Effector CD8-positive, alpha-beta T cell (primary cell): ENCODE measurements around the gene PKP4.

Experiments used
- DNase-seq: peaks from one replicate; lab custom pipeline; 2025; lab: John Stamatoyannopoulos, UW

PKP4 gene

DNA sequence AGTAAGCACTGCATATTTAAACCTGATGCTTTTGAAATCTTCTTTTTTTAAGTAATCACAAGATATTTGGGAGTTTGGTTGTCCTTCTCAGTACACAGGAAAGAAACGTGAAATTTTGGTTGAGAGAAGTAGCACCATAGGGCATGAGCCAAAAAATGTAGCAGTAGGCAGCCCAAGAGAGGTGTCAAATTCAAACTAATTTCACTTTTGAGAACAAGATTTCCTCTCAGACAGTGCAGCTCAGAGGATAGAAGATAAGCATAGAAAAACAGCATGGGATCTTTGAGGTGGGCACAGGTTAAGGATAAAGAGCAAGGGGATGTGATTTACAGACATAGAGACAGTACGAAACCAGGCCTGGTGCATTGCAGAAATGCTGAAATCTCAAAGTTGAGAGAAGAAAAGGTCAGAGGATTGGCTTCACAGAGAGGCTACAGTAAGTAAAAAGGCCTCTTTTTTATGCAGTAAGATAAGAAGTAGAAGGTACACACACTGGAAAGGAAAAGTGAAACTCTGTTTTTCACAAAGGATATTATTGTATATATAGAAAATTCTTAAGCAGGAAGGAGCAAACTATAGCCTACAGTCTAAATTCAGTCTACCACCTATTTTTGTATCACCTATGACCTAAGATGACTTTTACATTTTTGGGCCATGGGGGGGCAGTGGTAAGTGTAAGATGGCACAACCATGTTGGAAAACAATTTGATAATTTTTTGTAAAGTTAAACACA lies 89.8 kb downstream of the PKP4 start:
- DNase-seq, result no peak

DNA sequence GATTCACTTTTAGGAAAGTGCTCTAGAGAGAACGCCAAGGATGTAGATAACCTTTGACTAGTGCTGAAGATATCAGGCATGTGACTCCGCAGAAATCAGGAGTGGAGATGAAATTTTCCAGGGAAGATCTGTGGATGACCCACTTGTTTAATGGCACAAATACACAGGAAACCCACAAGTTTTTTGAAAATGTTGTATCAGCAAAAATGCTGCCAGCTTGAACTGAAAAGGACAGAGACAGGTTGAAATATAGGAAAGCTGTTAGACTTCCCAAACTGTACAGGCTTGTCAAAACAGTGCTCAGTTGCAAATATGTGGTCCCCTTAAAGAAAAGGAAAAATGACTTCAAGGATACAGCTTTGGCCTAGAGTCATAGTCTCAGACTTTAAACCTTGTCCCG lies 96.5 kb downstream of the PKP4 start:
- no peak for DNase-seq

DNA sequence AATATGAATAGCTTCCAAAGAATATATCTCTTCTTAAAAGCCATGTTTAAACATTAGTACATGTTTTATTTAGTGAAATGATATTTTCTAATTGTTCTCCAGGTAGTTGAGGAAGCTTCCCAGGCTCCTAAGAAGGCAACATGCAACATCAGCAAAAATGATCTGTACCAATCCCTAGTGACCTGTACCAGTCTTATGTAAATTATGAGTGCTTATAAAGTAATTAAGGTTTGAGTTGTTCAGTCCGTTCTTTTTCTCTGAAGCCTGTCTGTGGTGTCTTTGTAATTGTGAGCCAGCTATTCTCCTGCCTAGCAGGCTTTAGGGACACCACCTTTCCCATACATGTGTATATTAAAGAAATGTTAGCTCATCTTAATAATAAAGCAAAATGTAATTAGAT lies 98.2 kb downstream of the PKP4 start:
- DNase-seq, result no peak

DNA sequence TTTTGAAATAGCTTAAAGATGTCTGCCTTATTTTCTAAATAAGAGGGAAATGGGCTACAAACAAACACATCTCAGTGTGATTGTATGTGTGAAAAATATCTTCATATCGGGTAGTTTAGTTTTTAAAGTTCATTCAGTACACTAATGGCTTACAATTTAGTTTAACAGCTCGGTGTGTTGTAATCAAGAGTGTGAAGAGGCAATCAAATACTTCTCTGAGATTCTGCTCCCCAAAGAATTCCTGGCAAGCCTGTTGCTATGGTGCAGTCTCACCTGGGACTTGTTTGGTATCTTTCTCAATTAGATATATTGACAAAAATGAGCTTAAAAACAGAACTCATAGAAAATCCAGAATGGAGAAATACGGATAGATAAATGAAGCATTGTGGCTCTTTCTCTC lies 99.4 kb downstream of the PKP4 start:
- DNase-seq, result no peak

DNA sequence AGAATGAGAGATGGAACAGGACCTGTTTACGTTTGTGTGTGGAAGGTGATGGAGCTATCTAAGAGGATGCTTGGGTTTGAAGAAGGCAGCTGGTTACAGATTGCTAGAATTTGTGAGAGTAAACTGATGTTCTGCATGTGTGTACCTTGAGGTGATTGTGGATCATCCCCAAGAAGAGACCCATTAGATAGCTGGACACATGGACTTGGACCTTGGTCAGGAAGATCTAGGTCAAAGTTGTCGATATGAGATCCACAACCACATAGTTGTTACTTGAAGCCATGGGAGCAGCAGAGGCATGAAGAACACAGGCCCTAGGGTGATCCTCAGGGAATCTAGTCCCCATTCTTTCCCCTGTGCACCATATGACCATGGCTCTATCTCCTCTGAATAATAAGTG lies 101.0 kb downstream of the PKP4 start:
- DNase-seq, result no peak

DNA sequence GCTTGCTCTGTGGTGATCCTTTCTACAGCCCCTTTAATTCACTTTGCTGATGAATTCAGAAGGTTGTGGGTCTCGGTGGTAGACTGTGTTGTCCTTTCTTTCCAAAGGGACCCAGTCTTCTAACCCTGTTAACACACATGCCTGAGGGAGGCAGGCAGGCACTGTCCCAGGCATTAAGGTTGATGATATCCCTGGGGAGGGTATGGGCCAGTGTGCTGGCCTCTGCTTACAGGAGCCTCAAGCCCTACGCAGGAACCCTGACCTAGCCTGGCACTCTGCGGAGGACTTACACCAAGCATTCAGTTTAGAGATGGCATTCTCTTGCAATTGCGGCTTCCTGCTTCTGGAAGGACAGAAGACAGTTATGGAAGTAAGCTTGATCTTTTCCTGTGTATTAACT lies 102.5 kb downstream of the PKP4 start:
- no peak for DNase-seq

DNA sequence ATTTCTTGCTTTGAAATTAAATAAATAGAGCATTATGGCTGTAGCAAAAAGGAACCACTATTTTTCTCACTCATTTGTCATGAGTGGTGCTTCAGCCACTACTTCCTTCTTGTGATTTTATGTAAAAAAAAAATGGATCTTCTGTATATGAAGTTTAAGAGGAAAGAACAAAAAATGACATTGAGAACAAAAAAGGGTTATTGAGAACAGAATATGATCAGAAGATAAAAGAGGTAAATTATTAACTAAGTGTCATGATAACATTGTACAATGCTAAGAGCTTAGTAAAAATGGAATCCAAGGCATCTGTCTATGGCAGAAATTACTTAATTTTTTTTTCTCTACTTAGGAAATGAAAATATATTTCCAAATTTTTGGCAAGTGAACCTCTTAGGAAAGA lies 103.5 kb downstream of the PKP4 start:
- DNase-seq, result no peak

DNA sequence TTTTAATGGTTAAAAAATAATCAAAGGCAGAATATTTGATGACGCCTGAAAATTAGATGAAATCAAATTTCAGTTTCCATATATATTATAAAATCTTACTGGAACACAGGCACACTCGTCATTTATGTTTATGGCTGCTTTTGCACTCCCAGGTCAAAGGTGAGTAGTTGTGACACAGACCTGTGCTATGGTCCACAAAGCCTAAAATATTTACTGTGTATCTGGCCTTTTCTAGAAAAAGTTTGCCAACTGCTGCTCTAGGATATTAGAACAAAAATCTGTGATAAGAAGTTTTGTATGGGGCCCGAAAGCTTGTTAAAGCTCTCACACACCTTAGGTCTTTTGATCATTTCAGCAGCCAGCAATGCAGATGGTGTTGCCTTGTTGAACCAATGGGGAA lies 104.3 kb downstream of the PKP4 start:
- DNase-seq, result no peak

DNA sequence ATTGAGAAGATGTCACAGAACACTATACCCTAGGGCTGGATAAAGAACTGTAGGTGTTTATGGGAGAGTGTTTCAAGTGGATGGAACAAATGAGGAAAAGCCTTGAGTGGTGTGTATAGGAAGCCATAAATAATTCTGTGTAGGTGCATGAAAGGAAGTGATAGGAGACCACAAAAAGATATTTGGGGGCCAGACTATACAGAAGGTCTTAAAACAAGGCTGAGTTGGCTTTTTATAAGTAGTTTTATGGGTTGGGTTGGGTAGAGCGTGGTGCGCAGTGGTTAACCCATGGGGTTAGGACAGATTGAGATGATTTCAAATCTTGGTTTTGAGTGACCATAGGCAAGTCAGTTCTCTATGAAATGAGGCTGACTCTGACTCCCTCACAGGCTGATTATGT lies 110.5 kb downstream of the PKP4 start:
- DNase-seq, result no peak

DNA sequence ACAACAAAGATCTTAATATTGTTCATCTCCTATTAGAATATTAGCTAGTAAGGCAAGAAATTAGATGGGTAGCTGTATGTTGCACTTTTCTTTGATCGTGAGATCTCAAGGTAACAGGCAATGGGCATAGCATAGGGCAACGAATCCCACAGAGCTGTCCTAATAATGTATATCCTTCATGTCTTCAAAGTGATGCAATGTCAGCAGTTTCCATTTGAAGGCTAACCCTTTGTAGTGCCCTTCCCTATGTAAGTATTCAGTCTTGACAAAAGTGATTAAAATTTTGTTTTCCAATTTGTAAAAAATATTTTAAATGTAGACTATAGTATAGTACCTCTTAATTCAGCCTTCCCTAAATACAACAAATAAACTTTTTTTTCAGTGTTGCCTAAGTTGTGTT lies 112.5 kb downstream of the PKP4 start:
- no peak for DNase-seq

DNA sequence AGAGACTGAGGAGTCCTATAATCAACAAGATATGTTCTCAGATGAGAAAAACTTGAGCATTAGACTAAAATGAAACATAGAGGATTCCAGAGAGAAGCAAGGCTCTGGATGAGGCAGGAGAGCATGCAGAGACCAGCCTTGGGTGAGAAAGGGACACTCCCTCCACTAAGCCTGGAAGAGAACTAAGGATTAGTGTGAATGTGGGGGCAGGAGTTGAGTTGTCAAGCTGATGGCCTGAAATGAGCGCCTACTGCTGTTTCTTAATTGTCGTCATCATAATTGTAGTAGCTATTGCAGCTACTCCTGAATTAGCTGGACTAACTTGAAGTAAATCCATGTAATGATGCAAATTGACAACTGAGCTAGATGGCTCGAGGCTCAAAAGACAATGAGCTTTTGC lies 114.1 kb downstream of the PKP4 start:
- DNase-seq, result no peak

DNA sequence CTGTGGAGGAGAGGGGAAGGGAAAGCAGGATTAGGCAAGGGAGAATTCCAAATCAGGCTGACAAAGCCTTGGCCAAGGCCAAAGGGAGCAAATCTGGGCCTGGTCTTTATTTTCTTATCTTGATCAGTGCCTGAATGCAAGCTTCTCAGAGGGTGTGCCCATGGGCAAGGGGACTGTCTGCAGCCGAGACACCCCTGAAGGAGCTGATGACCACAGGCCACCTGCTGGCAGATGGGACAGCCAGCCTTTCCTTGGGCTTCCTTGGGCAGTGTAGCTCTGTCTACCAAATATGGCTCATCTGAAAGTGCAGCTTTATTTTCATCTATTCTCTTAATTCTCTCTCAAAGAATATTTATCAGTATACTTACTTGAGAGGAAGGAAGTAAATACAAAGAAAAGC lies 117.0 kb downstream of the PKP4 start:
- no peak for DNase-seq

DNA sequence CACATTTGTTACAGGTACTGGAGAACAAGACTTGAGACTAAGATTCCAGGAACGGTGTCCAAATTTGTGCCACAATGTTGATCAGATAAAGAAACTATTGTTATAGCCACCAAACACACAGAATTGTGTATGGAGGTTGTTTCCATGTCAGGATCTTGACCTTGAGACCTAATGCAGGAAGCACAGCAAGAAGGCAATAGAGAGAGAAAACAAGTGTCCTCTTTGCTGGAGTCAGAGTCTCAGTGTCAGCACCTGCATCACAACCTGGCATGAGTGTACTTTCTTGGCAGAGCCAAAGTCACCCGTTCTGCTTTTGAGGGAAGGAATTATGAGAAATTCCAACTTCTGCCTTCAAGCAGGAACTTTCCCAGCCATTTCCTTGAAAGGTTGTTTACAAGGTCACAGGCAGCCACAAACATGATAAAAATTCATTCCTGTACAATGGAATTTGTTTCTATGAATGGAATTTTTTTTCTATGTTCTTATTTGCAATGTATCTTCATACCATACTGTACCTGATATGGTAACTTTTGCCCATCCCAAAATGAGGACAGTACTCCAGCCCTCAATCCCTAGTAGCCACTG lies 118.4 kb downstream of the PKP4 start:
- DNase-seq, result no peak

DNA sequence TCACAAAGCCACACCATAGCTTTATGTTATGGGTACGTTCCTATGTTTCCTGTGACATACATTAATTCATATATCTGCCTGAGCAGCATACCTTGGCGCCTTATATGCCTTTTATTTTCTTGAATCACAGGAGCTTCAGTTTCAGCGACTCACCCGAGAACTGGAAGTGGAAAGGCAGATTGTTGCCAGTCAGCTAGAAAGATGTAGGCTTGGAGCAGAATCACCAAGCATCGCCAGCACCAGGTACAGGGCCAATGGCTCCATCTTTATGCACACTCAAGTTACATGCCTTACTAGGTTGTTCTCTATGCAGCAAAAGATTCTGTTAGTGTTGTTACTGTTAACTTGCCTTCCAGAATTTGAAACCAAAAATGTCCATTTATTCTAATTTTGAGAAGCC lies 120.4 kb downstream of the PKP4 start:
- DNase-seq, result no peak

DNA sequence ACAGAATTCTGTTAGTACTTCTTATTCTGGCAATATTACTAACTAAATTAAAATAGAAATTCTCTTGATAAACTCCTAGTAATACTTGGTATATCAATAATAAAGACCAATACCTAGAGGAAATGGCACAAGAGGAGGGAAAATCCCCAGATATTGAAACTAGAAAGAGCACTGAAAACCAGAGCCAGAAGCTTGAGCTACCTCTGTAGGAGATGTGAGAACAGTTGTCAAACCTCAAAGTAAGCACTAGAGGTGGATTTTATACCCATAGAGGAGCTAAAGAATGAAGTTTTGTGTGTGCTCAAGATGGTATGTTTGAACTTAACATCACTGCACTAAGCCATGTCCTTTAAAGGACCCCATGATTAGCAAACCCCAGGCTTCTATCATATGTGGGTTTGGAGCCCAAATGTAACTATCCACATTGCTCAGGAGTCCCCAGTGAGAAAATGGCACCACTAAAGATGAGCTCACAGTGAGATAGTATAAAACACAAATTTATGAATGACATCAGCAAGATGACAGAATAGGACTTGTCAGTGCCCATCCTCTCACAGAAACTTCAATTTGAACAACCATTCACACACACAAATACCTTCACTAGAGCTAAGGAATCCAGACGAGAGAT lies 122.1 kb downstream of the PKP4 start:
- DNase-seq, result no peak

DNA sequence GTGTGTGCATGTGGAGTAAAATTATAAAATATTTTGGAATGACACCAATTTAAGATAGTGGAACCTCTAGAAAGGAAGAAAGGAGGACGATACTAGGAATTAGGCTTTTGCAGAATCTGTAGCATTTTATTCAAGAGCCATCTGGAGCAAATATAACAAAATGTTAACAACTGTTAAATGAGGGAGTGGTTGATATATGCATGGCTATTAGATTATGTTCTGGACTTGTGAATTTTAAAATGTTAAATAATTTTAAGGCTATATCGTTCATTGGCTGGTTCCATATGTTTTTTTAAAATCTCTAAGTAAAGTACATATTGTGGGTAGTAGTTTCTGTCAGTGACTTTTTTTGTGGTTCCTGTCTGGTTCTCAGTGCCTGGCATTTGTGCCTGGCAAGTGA lies 123.2 kb downstream of the PKP4 start:
- DNase-seq, result no peak

DNA sequence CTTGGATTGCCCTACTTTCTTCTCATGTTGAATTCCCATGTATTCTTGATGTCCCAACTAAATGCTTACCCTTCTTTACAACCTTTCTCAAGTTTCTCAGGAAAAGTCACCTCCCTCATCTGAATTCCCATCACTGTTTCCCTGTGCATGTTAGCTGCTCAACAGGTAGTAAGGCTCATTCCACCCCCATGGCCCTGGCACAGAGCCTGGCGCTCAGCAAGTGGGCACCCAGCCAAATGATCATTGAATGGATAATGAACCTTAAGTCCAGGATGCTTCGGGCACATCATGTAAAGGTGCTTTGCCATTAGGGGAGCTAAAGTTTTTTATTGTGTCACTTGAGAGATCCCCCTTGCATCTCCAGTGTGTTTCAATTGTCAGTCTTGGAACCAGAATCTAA lies 124.0 kb downstream of the PKP4 start:
- DNase-seq, result no peak

DNA sequence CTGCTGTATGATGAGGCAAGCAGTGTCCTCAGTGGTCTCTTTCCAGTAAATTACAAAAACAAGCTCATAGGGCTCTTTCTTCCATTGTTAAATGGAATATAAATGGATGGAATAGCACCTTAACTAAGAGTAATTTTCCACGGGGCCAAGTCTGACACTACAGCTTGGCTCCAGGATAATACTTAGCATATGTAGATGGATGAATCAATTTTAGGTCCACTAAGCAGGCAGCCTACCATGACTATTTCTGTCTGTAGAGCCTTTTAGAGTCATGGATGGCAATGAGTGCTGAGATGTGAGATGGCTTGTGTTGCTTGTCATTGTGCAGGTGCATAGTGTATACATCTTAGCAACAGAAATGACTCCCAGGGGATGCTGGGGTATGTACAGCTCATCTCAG lies 125.9 kb downstream of the PKP4 start:
- no peak for DNase-seq

DNA sequence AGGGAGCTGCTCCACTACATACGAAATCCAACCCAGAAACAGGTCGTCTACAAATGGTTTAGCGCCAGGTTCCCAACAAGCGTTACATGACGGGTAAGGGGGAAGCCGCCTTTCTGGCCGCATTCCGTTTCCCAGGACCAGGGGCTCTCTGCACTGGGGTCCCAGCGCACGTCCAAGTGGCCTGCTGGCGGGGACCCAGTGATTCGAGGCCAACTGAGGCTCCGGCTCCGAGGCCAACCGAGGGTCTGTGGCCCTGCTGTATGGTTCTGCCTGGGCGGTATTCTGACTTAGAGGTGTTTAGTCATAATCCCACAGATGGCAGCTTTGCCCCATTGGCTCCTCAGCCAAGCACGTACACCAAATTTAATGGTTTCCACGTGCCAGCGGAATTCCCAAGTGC lies 127.2 kb downstream of the PKP4 start:
- DNase-seq, result no peak

DNA sequence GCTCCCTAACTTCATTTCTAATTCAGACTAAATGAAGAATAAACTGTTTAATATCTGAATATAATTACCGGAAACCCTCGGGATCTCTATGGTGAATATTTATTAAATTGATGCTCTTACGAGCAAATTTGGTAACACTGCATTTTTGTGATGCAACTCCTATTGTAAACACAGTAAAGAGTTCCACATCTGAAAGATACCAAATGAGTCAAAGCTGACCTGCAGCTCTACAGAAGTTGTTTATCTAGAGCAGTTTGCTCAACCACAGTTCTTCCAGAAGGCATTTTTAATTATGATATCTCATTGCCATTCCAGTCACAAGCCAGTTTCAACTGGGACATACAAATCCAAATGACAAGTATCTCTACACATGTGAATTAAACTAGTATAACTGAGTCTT lies 129.7 kb downstream of the PKP4 start:
- DNase-seq, result no peak

DNA sequence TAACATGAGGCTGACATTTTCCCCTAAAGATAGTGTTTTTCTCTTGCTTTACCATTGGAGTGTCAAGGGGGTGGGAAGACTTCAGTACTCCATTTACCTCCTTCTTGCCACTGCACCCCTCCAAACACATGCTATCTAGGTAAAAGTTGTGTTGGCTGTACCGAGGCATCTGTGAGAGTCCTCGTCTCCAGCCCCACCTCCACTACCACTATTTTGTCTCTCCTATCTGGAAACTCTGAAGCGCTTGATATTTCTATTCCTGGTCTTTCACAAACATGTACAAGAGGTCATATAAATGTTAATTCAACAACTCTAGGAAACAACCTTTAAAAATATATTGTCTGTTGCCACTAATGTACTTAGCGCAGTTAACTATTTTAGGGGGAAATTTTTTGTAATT lies 132.6 kb downstream of the PKP4 start:
- no peak for DNase-seq

DNA sequence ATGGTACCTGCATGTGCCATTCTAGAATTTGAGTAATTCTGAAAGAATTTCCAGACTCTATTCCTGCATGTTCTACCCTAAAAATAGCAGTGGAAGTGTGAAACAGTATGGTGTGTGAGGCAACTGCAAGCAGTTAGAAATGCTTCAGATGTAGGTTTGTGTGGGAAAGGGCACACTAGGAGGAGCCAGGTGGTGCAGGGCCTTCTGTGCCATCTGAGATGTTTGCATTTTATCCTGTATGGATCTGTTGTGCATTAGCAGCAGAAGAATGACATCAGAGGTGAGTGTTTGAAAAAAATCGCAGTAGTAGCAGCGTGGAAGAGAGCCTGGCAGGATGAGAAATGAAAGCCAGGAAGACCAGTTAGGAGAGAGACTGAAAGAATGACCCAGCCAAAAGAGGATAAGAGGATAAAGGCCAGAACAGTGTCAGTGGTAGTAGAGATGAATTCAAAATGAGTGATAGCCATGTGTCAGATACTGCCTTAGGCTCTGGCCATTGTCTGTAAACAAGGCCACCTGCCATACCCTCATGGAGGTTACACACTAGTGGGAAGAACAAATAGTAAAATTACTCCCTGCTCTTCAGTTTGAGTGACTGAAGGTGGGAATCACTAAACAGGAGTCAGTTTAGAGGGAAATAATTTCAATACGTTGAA lies 142.2 kb downstream of the PKP4 start:
- no peak for DNase-seq

DNA sequence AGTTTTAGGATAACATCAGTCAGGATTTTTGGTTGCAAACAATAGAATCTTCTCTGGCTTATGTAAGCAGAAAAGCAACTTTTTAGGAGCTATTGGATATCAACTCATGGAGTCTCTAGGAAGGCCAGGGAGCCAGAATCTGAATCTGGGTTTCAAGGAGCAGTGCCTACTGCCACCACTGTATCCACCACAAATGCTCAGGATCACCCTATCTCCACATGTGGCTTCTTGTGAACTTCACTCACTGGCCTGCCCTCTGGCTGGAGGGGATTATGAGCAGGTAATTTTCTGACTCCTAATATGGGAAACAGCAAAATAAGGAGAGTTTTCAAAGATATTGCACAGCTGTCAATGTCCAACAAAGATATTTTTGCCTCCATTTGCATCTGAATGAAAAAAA lies 142.9 kb downstream of the PKP4 start:
- DNase-seq, result no peak
